Fibroblast of lung (primary cell): ENCODE measurements around the gene FHOD3. TPM values are rescaled to one million over a fixed set of nuclear protein-coding genes. Genes with fewer than 3 reads are reported as not detected.
A peak's percentile ranks its signal among the peaks of the same experiment; 100 is the strongest.

Experiments used
- DNase-seq, 2 donors: peaks; one replicate each; pipeline versions ENCODE4 v3.0.0 to v3.0.0-alpha.2; 2010; ENCODE audit warnings: low read depth in 2 of 2
- H2AFZ ChIP-seq: 2 replicates; pipeline ENCODE4 v1.5.1; 2012; ENCODE audit warnings: low read length, control low read depth, inconsistent platforms
- H3K27ac ChIP-seq: 2 replicates; pipeline ENCODE4 v1.5.1; 2011; ENCODE audit warnings: low read length, control low read depth; ENCODE audit not compliant: insufficient read depth
- H3K27me3 ChIP-seq: 2 replicates; pipeline ENCODE4 v1.5.1; 2011; ENCODE audit warnings: mild to moderate bottlenecking, low read length; ENCODE audit not compliant: control insufficient read depth, insufficient read depth
- H3K36me3 ChIP-seq: 2 replicates; pipeline ENCODE4 v1.5.1; 2011; ENCODE audit warnings: low read length; ENCODE audit not compliant: control insufficient read depth, insufficient read depth
- H3K4me1 ChIP-seq: 2 replicates; pipeline ENCODE4 v1.5.1; 2011; ENCODE audit warnings: low read length; ENCODE audit not compliant: control insufficient read depth, insufficient read depth; ENCODE audit errors: extremely low read depth
- H3K4me2 ChIP-seq: 2 replicates; pipeline ENCODE4 v1.5.1; 2011; ENCODE audit warnings: low read length, control low read depth; ENCODE audit not compliant: insufficient read depth; ENCODE audit errors: extremely low read depth
- H3K4me3 ChIP-seq, 4 experiments: fragments of 200-600 bp in 1 of 4; sonication (generic) in 1 of 4; replicated peaks in 1 of 4; 2 replicates each; pipeline ENCODE4 v1.5.1; 2011 to 2016; ENCODE audit warnings: low read length in 4 of 4, low read depth in 3 of 4, mild to moderate bottlenecking in 3 of 4, control low read depth in 2 of 4, inconsistent platforms in 1 of 4, mixed read lengths in 1 of 4; ENCODE audit not compliant: insufficient read depth in 1 of 4; ENCODE audit errors: control extremely low read depth in 1 of 4
- H3K79me2 ChIP-seq: 2 replicates; pipeline ENCODE4 v1.5.1; 2012; ENCODE audit warnings: mild to moderate bottlenecking, low read length, inconsistent platforms; ENCODE audit not compliant: control insufficient read depth, insufficient read depth
- H3K9ac ChIP-seq: 2 replicates; pipeline ENCODE4 v1.5.1; 2011; ENCODE audit warnings: mild to moderate bottlenecking, low read length, control low read depth; ENCODE audit not compliant: insufficient read depth
- H3K9me3 ChIP-seq: 2 replicates; pipeline ENCODE4 v1.5.1; 2012; ENCODE audit warnings: low read depth, low read length; ENCODE audit not compliant: control insufficient read depth, insufficient read depth
- H4K20me1 ChIP-seq: 2 replicates; pipeline ENCODE4 v1.5.1; 2011; ENCODE audit warnings: low read length; ENCODE audit not compliant: control insufficient read depth, insufficient read depth; ENCODE audit errors: extremely low read depth
- CTCF ChIP-seq, 2 donors: IDR thresholded peaks in 1 of 2; conservative IDR thresholded peaks in 1 of 2; 1 replicate in 1 of 2; 2 replicates in 1 of 2; pipeline ENCODE4 v1.5.1; 2011 to 2012; ENCODE audit warnings: low read length in 2 of 2, control low read depth in 1 of 2, inconsistent platforms in 1 of 2, low read depth in 1 of 2, mild to moderate bottlenecking in 1 of 2
- EZH2 ChIP-seq: IDR thresholded peaks from 2 replicates; pipeline ENCODE4 v1.5.1; 2012; ENCODE audit warnings: low read length, control low read depth, mild to moderate bottlenecking; ENCODE audit errors: missing control alignments
- polyA plus RNA-seq, 2 donors: library from polyadenylated mRNA; depleted of rRNA in 1 of 2; stranded (reverse) in 1 of 2; unstranded in 1 of 2; fragments of >200 nt; gene quantifications; 2 replicates each; pipeline ENCODE4 v1.2.1, GENCODE V29; 2011 to 2012; ENCODE audit warnings: missing spikeins in 1 of 2
- total RNA-seq: library from RNA; depleted of rRNA; stranded (reverse); fragments of >200 nt; gene quantifications from 2 replicates; pipeline ENCODE4 v1.2.1, GENCODE V29; 2014

The FHOD3 gene
- total and polyA plus RNA-seq, 2 donors (not counting 1 experiment from before 2014, with no cell fraction given): 16.1 to 28.2 TPM

GRCh38 chr18:36693931-36694620, 396.6 kb downstream of the FHOD3 start:
- TF ChIP-seq CTCF (conservative IDR thresholded peaks at IDR 0.05 in 1 of 2, IDR thresholded peaks at IDR 0.05 in 1 of 2; ENCODE audit: low read depth in 1 of 2, low read length in 2 of 2) (no peak), EZH2 (no peak)
- peaks cover 10% of the 10 kb centered on the region for H3K79me2 ChIP-seq
- DNase-seq: peak in 1 of 2 donors; percentile 53
- no peaks in the 10 kb centered on the region for H3K9me3 ChIP-seq
- H3K9ac ChIP-seq: no peak overlapping the region
- no peaks in the 10 kb centered on the region for H3K27me3 ChIP-seq
- H3K4me2 ChIP-seq: peak overlapping the region; percentile 75
- no peak overlapping the region for H2AFZ ChIP-seq
- H4K20me1 ChIP-seq: no peaks in the 10 kb centered on the region
- peak overlapping the region in 3 of 4 experiments; percentile 34 to 60 (median 45) for H3K4me3 ChIP-seq
- H3K4me1 ChIP-seq: peaks cover 7% of the 10 kb centered on the region
- no peaks in the 10 kb centered on the region for H3K36me3 ChIP-seq
- peak overlapping the region; percentile 66 for H3K27ac ChIP-seq

- H3K4me1 ChIP-seq: peaks cover 7% of the 10 kb centered on the region
- no peak for DNase-seq
- H3K9ac ChIP-seq: no peak overlapping the region
- no peak overlapping the region for H3K27ac ChIP-seq
- peak overlapping the region; percentile 23 for H3K4me2 ChIP-seq
- no peak for TF ChIP-seq CTCF (conservative IDR thresholded peaks at IDR 0.05 in 1 of 2, IDR thresholded peaks at IDR 0.05 in 1 of 2; ENCODE audit: low read depth in 1 of 2, low read length in 2 of 2)
- TF ChIP-seq EZH2: no peak
- no peak overlapping the region for H3K4me3 ChIP-seq
- H3K79me2 ChIP-seq: peaks cover 10% of the 10 kb centered on the region
- no peaks in the 10 kb centered on the region for H3K27me3 ChIP-seq
- no peaks in the 10 kb centered on the region for H4K20me1 ChIP-seq
- H3K36me3 ChIP-seq: no peaks in the 10 kb centered on the region
- H2AFZ ChIP-seq: no peak overlapping the region
- no peaks in the 10 kb centered on the region for H3K9me3 ChIP-seq
These were observed 398.3 kb downstream of the FHOD3 start for GRCh38 chr18:36695806-36696205.

DNA sequence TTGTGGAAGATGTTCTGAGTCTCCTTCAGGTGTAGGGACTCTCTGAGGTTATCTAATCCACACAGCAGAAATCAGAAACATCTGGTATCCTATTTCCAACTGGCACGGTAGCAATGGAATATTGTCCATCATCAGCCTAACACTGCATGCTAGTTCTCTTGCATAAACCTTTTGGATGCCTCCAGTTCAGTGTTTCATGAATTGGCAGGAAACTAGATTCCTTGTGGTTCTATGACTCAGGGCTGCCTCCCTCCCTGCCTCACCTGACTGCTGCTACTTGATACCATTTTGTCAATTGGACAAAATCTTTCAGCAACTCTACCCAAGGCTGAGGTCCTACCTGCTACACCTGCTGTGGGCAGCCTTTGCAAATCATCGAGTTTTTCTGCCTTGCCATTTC, 400.4 kb downstream of the FHOD3 start:
- no peaks in the 10 kb centered on the region for H3K36me3 ChIP-seq
- H4K20me1 ChIP-seq: no peaks in the 10 kb centered on the region
- TF ChIP-seq EZH2 (no peak), CTCF (conservative IDR thresholded peaks at IDR 0.05 in 1 of 2, IDR thresholded peaks at IDR 0.05 in 1 of 2; ENCODE audit: low read depth in 1 of 2, low read length in 2 of 2) (no peak)
- no peak overlapping the region for H3K27ac ChIP-seq
- no peak overlapping the region for H3K9ac ChIP-seq
- H3K4me1 ChIP-seq: peaks cover 3% of the 10 kb centered on the region
- no peak overlapping the region for H3K4me2 ChIP-seq
- peaks cover 10% of the 10 kb centered on the region for H3K79me2 ChIP-seq
- no peak overlapping the region for H3K4me3 ChIP-seq
- no peaks in the 10 kb centered on the region for H3K27me3 ChIP-seq
- no peaks in the 10 kb centered on the region for H3K9me3 ChIP-seq
- no peak overlapping the region for H2AFZ ChIP-seq
- peak; percentile 51 to 96 for DNase-seq
